Stomach (tissue), 9 donors: ENCODE data around the gene MCOLN1. TPM values are rescaled to one million over a fixed set of nuclear protein-coding genes. Genes with fewer than 3 reads are reported as not detected.

ENCODE experiments used
- DNase-seq, 2 donors: peaks; one replicate each; pipeline versions ENCODE4 v3.0.0 to v3.0.0-alpha.2; 2013 to 2019
- H3K27ac ChIP-seq, 5 donors: fragments of 200-600 bp in 4 of 5; sonication (generic) in 4 of 5; one replicate each; pipeline ENCODE4 v1.5.1; 2013 to 2019; ENCODE audit warnings: mild to moderate bottlenecking in 1 of 5, moderate library complexity in 1 of 5
- H3K27me3 ChIP-seq, 3 donors: fragments of 200-600 bp; sonication (generic); one replicate each; pipeline ENCODE4 v1.5.1; 2017 to 2019; ENCODE audit warnings: mixed run types in 1 of 3
- H3K36me3 ChIP-seq, 4 donors: fragments of 200-600 bp; sonication (generic); 1 replicate in 3 of 4; 2 replicates in 1 of 4; pipeline ENCODE4 v1.5.1; 2016 to 2019
- H3K4me1 ChIP-seq, 4 donors: fragments of 200-600 bp; sonication (generic); one replicate each; pipeline ENCODE4 v1.5.1; 2016 to 2019
- H3K4me3 ChIP-seq, 4 donors: fragments of 200-600 bp; sonication (generic) in 3 of 4; one replicate each; pipeline ENCODE4 v1.5.1; 2016 to 2019; ENCODE audit warnings: mild to moderate bottlenecking in 1 of 4
- H3K9me3 ChIP-seq, 4 donors: fragments of 200-600 bp; sonication (generic); one replicate each; pipeline ENCODE4 v1.5.1; 2016 to 2019
- CTCF ChIP-seq, 7 experiments: fragments of 450-650 bp in 4 of 7; fragments of 200-600 bp in 3 of 7; sonication (generic) in 3 of 7; IDR thresholded peaks; one replicate each; pipeline ENCODE4 v1.5.1; 2016 to 2019; ENCODE audit warnings: antibody characterized with exemption in 7 of 7, control low read depth in 2 of 7, mild to moderate bottlenecking in 1 of 7
- EP300 ChIP-seq: sonication (generic); formaldehyde crosslinking; IDR thresholded peaks from one replicate; pipeline ENCODE4 v1.6.1; 2017; ENCODE audit warnings: antibody characterized with exemption
- POLR2A ChIP-seq, 4 donors: fragments of 450-650 bp; IDR thresholded peaks; one replicate each; pipeline ENCODE4 v1.6.1; 2016; ENCODE audit warnings: antibody characterized with exemption in 4 of 4, control low read depth in 2 of 4, mild to moderate bottlenecking in 1 of 4, moderate library complexity in 1 of 4
- POLR2AphosphoS5 ChIP-seq, 3 donors: sonication (generic); formaldehyde crosslinking; IDR thresholded peaks; one replicate each; pipeline ENCODE4 v1.6.1; 2016; ENCODE audit warnings: antibody characterized with exemption in 3 of 3
- WGBS, 5 donors: extraction: QIAGEN DNeasy Blood & Tissue Kit in 3 of 5; methylation state at CpG; one replicate each; pipeline versions ENCODE4 v1.1.5 to v1.1.7; 2013 to 2018; 5-methylcytosine and 5-hydroxymethylcytosine counted together
- intact Hi-C: fragments of 100-400 bp; cut with DNase I; formaldehyde crosslinking; loops from one replicate; pipeline ENCODE4 v1.15.1; 2023; ENCODE audit warnings: low total_unique reads
- polyA plus RNA-seq, 3 donors: library from polyadenylated mRNA; stranded (reverse); fragments of 200-250 nt; gene quantifications; one replicate each; pipeline ENCODE4 v1.2.3, GENCODE V29; 2013
- total RNA-seq, 5 donors: library from RNA; depleted of rRNA; stranded (reverse); fragments of >200 nt; gene quantifications; one replicate each; pipeline versions ENCODE4 v1.1.0 to v1.2.3, GENCODE V29; 2014 to 2016
- donor health status: healthy with polysubstance abuse.
- donor health status: Bipolar disorder and iron deficiency.
- donor health status: healthy.

The MCOLN1 gene
- total and polyA plus RNA-seq, 8 donors, result 5.1 to 56.6 (median 18.7) TPM

GRCh38 chr19:7507884-7508283, 14.5 kb upstream of the MCOLN1 start:
- no peak for TF ChIP-seq POLR2A (IDR thresholded peaks at IDR 0.05)
- TF ChIP-seq CTCF (IDR thresholded peaks at IDR 0.05), result no peak
- no peak for TF ChIP-seq EP300
- TF ChIP-seq POLR2AphosphoS5 (IDR thresholded peaks at IDR 0.05), result no peak
- DNase-seq, result peak; percentile 74 to 80
- Histone ChIP-seq H3K9me3 (no peaks in the 10 kb centered on the region), H3K27me3 (peaks cover 0 to 26% (median under 1%) of the 10 kb centered on the region in 3 donors), H3K36me3 (no peaks in the 10 kb centered on the region), H3K4me1 (peaks cover 14 to 28% (median 19%) of the 10 kb centered on the region in 4 donors), H3K4me3 (no peak overlapping the region), H3K27ac (no peak overlapping the region)
- intact Hi-C loops, result no loop called here
- WGBS, 5 donors, result 31 to 45% (median 38%) methylated on average over 10 to 11 of the region's 11 CpGs

- no peak for TF ChIP-seq POLR2AphosphoS5 (IDR thresholded peaks at IDR 0.05)
- no peak for TF ChIP-seq POLR2A (IDR thresholded peaks at IDR 0.05)
- no peak for TF ChIP-seq CTCF (IDR thresholded peaks at IDR 0.05)
- TF ChIP-seq EP300, result no peak
- DNase-seq, result no peak
- Histone ChIP-seq H3K4me3 (no peak overlapping the region), H3K36me3 (no peaks in the 10 kb centered on the region), H3K27ac (no peak overlapping the region), H3K4me1 (peaks cover 14 to 32% (median 22%) of the 10 kb centered on the region in 4 donors), H3K27me3 (peaks cover 0 to 17% (median 0%) of the 10 kb centered on the region in 3 donors), H3K9me3 (no peaks in the 10 kb centered on the region)
- intact Hi-C loops, result no loop called here
- 10 to 44% (median 29%) methylated on average over 3 of the region's 3 CpGs for WGBS, 5 donors
These were observed 12.8 kb upstream of the MCOLN1 start for GRCh38 chr19:7509625-7510024.

GRCh38 chr19:7512400-7512851, 10.0 kb upstream of the MCOLN1 start:
- Histone ChIP-seq H3K27me3 (peaks cover 0 to 6% (median 0%) of the 10 kb centered on the region in 3 donors), H3K4me1 (peaks cover 11 to 40% (median 25%) of the 10 kb centered on the region in 4 donors), H3K9me3 (no peaks in the 10 kb centered on the region), H3K36me3 (no peaks in the 10 kb centered on the region), H3K4me3 (no peak overlapping the region), H3K27ac (no peak overlapping the region)
- intact Hi-C loops, result no loop called here
- no peak for DNase-seq
- 50 to 57% (median 51%) methylated on average over 6 of the region's 6 CpGs for WGBS, 5 donors
- no peak for TF ChIP-seq POLR2A (IDR thresholded peaks at IDR 0.05)
- no peak for TF ChIP-seq POLR2AphosphoS5 (IDR thresholded peaks at IDR 0.05)
- TF ChIP-seq CTCF (IDR thresholded peaks at IDR 0.05), result no peak
- TF ChIP-seq EP300, result no peak

GRCh38 chr19:7513809-7514642, 8.4 kb upstream of the MCOLN1 start:
- Histone ChIP-seq H3K36me3 (peaks cover 0 to 1% (median under 1%) of the 10 kb centered on the region in 4 donors), H3K27me3 (peaks cover 0 to 6% (median 0%) of the 10 kb centered on the region in 3 donors), H3K4me3 (no peak overlapping the region), H3K4me1 (peaks cover 12 to 42% (median 25%) of the 10 kb centered on the region in 4 donors), H3K27ac (peak overlapping the region in 4 of 5 donors; percentile 81 to 94 (median 87)), H3K9me3 (no peaks in the 10 kb centered on the region)
- TF ChIP-seq EP300 (no peak), CTCF (IDR thresholded peaks at IDR 0.05) (no peak), POLR2A (IDR thresholded peaks at IDR 0.05) (no peak), POLR2AphosphoS5 (IDR thresholded peaks at IDR 0.05) (no peak)
- 84 to 87% (median 85%) methylated on average over 5 of the region's 5 CpGs for WGBS, 5 donors
- DNase-seq, result no peak
- intact Hi-C loops, result no loop called here
